ENCODE results near the gene CRY1.

The CRY1 gene

DNA sequence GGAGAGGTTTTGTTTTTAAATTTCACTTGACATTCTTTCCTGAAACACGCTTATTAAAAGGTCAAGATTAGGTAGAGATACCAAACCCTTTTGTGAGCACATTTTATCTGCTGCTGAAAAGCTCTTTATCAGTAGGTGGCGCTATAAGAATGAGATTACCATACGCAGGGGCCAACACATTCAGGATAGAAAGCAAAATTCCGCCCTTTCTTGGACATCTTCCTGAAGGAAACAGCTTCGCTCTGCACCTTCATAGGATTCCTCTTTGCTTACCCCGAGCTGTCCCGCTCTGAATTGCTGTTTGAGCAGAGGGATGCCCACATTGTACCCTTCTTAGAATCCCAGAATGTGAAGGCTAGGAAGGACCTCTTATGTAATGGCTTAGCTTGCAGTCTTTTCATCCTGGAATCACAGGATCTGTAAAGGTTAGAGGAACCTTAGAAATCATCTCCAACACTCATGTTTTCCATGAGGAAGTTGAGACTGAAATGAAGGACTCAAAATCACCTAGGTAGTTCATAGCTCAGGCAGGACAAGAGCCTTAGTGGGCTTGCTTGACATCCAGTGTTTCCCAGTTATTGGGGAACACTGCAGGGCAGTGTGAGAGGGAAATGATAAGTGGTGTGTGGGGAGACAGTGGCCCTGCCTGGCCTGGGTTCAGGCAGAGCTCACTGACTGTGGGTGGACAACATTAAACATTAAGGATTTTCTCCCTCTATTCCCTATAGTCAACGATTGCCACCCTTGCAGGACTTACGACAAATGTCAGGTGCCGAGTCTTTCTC lies 38.7 kb upstream of the CRY1 start:
- FAIRE-seq (no peak), DNase-seq (ENCODE audit: insufficient read length, low spot score) (no peak)
- TF ChIP-seq, protein P1, sequence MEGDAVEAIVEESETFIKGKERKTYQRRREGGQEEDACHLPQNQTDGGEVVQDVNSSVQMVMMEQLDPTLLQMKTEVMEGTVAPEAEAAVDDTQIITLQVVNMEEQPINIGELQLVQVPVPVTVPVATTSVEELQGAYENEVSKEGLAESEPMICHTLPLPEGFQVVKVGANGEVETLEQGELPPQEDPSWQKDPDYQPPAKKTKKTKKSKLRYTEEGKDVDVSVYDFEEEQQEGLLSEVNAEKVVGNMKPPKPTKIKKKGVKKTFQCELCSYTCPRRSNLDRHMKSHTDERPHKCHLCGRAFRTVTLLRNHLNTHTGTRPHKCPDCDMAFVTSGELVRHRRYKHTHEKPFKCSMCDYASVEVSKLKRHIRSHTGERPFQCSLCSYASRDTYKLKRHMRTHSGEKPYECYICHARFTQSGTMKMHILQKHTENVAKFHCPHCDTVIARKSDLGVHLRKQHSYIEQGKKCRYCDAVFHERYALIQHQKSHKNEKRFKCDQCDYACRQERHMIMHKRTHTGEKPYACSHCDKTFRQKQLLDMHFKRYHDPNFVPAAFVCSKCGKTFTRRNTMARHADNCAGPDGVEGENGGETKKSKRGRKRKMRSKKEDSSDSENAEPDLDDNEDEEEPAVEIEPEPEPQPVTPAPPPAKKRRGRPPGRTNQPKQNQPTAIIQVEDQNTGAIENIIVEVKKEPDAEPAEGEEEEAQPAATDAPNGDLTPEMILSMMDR (IDR thresholded peaks at IDR 0.05; ENCODE audit: insufficient read depth, missing control alignments), result peak; percentile 96

DNA sequence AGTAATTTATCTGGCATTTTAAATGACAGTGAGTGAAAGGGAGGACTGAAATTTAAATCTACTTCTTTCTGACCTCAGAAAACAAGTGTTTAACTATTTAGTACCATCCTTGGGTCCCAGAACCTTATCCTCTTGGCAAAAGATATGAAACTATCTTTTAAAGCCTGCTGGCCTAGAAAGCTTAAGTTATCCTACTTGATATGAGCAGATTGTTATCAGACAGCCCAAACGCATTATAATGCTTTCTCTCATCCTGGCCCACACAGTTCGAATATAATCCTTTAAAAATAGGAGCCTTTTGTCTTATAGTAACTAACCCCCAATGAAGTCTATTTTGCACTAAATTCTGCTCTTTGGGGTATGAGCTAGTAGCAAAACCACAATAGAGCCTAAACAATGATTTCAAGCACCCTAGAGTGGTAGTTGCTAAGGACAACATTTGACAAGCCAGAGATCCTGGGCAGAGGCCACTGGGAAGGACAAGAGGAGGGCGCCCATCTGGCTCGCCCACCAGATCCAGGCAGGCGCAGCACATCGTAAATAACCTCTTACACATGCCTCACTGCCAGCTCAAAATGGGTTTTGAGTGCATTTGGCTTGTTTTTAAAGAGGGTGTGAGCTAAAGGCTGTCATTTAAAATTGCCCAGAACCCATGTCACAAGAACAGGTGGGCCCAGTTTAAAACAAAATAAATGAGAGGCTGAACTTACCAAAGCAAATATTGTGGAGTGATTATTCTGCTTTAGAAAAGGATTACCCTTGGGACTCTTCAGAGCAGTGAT lies 37.7 kb upstream of the CRY1 start:
- FAIRE-seq (no peak), DNase-seq (ENCODE audit: insufficient read length, low spot score) (no peak)
- TF ChIP-seq, protein P1 (IDR thresholded peaks at IDR 0.05; ENCODE audit: insufficient read depth, missing control alignments), result no peak

DNA sequence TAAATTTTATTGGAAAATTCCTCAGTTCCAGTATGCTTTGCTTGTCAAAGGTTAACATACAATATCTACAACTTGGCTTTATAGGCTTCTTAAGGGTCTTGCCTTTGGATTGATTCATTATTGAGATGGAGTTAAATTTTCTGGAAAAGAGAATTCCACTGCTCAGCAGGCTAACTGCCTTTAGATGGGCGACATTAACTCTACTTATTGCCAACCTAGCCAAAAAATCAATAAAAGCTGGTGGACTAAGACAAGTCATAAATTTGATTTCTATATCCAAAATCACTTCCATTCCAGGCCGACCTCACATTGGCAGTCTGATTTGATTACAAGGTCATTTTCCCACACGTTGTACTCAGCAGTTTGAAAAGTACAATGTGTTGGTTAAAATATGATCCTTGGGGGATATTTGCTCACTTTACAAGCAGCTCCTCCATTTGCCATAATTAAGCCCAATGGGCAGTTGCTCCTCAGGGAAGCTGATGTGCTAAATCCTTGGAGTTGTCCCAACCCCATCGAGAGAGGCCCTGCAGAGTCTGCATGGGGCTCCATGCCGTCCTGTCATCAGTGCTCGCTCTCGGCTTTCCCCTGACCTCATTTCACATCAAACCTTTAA lies 36.1 kb upstream of the CRY1 start:
- FAIRE-seq (no peak), DNase-seq (ENCODE audit: insufficient read length, low spot score) (no peak)
- TF ChIP-seq, protein P1 (IDR thresholded peaks at IDR 0.05; ENCODE audit: insufficient read depth, missing control alignments), result no peak

DNA sequence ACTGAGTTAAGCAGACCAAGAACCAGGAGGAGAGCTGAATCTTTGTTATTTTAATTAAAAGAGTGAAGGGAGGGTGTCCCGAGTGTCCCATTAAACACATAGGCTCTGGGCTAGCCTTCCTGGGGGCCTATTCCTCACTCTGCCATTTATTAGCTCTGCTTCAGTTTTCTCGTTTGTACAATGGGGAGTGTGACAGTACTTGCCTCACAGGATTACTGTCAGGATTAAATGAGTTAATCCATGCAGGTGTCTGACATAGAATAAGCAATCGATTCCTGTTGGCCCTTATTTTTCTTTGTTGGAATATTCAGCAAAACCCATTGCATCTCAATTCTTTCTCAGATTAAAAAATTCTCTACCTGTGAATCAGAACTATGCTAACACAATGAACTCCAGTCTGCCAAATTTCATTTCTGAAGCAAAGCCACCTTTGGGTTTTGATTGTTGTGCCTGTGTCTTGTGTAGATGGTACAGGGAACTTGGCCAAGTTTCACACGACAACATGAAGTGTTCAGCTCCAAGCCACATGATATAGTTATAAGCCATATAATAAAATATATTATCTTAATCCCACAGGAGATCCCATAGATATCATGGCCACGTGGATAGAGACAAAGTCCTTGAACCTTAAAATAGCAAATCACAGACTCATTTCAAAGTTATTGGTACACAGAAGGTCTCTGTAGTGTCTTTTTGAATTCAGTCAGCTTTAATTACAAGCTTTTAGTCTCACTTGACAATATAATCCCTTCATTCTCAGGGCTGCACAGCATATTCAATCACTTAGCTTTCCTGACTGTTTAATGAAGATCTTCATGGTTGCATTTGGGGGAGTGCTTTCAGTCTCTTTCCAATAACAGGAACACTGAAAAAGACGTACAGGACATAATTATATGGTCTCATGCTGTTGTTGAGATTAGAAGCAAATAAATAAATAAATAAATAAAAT lies 34.4 kb upstream of the CRY1 start:
- DNase-seq (ENCODE audit: insufficient read length, low spot score) (no peak), FAIRE-seq (peak; percentile 84)
- TF ChIP-seq, protein P1 (IDR thresholded peaks at IDR 0.05; ENCODE audit: insufficient read depth, missing control alignments), result no peak

DNA sequence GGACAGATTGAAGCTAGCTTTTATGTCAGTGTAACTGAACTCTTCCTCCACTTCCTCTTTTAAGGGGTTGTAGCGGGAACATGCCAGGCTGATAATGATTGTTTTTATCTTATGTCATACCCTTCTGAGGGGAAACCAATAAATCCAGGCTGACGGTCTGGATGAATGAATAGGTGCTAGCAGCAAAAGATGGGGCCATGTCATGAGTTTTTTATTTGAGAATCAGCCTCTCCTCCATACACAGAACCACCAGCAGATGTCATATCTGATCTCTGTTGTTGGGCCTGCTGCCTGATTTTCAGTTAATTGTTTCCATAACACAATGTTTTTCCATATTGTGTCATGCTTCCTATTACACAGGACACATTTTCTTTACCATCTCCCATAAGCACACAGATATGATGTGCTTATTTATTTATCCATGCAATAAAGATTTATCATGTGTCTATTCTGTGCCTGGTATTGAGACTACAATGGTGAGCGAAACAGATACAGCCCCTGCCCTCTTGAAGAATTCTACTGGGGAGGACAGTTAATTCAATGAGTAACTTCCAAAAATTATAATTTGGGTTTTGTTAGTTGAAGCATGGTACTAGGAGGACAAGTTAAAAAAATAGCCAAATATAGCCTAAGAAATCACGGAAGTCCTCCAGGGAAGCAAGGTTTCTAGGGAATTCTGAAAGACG lies 33.6 kb upstream of the CRY1 start:
- TF ChIP-seq, protein P1 (IDR thresholded peaks at IDR 0.05; ENCODE audit: insufficient read depth, missing control alignments), result peak; percentile 35
- DNase-seq (ENCODE audit: insufficient read length, low spot score) (no peak), FAIRE-seq (peak; percentile 83)

DNA sequence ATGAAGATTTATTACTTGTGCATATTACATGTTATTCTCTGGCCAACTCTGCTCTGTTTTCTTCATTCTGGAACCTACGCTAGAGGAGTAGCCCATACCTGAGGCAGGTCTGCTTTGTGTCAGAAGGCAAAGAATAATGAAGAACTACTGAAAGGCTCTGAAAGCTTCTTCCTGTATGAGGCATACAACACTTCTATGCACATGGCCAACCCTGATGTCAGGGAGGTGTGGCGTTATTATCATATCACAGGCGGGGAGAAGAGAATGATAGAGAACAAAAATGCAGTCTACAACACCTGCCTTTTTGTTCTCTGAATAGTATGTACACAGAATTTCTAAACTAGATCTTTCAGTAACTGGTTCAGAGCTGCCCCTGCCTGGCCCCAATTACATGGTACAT lies 32.5 kb upstream of the CRY1 start:
- no peak for DNase-seq (ENCODE audit: insufficient read length, low spot score)
- TF ChIP-seq, protein P1 (IDR thresholded peaks at IDR 0.05; ENCODE audit: insufficient read depth, missing control alignments), result no peak
- FAIRE-seq, result no peak

Data from D721Med (cell line).